ENCODE measurements around the gene RPS6KL1.

RPS6KL1 gene

DNA sequence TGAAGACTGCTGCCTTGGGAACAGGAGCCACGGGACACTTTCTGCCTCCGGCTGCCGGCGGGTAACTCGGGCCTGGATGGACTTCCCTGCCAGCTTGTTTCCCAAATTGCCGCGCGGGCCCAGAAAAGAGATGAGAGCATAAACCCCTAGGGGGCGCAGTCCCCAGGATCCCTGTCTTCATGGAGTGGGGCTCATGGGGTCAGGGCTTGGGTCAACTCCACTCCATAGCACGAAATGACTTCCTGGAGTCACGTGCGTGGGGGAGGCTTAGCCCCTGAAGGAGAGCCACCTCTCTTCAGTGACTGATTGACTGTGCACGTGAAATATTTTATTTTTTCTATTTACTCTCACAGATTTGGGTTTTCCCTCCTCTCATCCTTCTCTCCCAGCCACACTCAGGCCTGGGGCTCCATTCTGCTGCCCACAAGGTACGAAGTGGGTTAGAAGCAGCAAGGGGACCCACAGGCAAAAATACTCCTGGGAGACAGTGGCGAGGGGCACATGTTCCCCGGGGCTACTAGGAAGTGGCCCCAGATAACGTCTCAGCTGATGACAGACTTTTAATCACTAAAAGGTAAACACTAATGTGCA lies 22.3 kb upstream of the RPS6KL1 start:
- peak; percentile 50; the same call in 2 of the 3 replicates for ATAC-seq
- no peak for TF ChIP-seq ZNF70 (CRISPR knock-in tag; IDR thresholded peaks at IDR 0.05)
- no peak for TF ChIP-seq SNAI2 (CRISPR knock-in tag; IDR thresholded peaks at IDR 0.05)
- TF ChIP-seq ZFP3 (CRISPR knock-in tag; IDR thresholded peaks at IDR 0.05): no peak

DNA sequence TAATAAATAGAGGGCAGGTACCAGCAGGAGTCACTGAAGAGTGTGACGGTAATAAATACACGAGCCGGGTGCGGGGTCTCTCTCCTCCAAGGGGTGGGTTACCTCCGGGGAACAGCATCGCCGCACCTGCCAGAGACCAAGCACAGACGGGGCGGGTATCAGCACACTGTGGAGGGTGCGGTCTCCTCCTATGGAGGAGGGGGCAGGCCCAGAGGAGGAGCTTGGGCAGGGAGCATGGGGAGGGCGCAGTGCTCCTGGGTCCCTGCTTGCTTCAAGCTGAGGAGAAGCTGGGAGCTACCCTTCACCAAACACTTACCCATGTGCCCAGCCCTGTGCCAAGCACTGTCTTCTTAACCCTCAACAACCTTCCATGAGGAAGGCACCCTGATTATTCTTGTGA lies 19.5 kb upstream of the RPS6KL1 start:
- no peak for ATAC-seq
- TF ChIP-seq ARNTL (CRISPR knock-in tag; IDR thresholded peaks at IDR 0.05; ENCODE audit: borderline replicate concordance, low read depth): no peak
- TF ChIP-seq RARB (CRISPR knock-in tag; IDR thresholded peaks at IDR 0.05): no peak
- no peak for TF ChIP-seq CSDC2 (CRISPR knock-in tag; IDR thresholded peaks at IDR 0.05)
- TF ChIP-seq PPARA (CRISPR knock-in tag; IDR thresholded peaks at IDR 0.05; ENCODE audit: borderline replicate concordance): no peak

DNA sequence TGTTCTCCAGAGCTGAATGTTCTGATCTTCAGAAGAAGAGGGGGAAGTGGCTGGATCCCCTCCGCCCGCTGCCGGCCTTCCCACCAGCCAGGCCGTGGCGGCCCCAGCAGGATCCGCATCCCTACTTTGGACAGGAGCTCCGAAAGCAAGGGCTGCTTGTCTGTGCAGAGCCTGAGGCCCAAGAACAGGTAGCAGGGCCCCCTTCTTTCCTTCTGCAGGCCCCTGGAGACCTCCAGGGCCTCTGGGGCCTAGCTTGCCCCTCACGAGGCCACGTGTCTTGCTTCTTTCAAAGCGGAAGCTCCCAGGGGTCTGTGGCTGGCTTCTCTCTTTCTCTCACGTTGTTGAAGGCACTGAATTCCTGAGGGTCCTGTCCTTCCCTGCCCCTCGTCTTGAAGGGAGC lies 19.1 kb upstream of the RPS6KL1 start:
- ATAC-seq: no peak
- TF ChIP-seq ZNF8 (CRISPR knock-in tag; IDR thresholded peaks at IDR 0.05) (no peak), OSR1 (CRISPR knock-in tag; IDR thresholded peaks at IDR 0.05) (no peak), ZFP30 (CRISPR knock-in tag; IDR thresholded peaks at IDR 0.05) (no peak), BACH2 (CRISPR knock-in tag; IDR thresholded peaks at IDR 0.05; ENCODE audit: borderline replicate concordance) (no peak), ZNF70 (CRISPR knock-in tag; IDR thresholded peaks at IDR 0.05) (no peak), GLIS3 (CRISPR knock-in tag; IDR thresholded peaks at IDR 0.05) (no peak), SNAI2 (CRISPR knock-in tag; IDR thresholded peaks at IDR 0.05) (no peak), ZC3H10 (CRISPR knock-in tag; IDR thresholded peaks at IDR 0.05) (no peak)
- TF ChIP-seq, protein P1, sequence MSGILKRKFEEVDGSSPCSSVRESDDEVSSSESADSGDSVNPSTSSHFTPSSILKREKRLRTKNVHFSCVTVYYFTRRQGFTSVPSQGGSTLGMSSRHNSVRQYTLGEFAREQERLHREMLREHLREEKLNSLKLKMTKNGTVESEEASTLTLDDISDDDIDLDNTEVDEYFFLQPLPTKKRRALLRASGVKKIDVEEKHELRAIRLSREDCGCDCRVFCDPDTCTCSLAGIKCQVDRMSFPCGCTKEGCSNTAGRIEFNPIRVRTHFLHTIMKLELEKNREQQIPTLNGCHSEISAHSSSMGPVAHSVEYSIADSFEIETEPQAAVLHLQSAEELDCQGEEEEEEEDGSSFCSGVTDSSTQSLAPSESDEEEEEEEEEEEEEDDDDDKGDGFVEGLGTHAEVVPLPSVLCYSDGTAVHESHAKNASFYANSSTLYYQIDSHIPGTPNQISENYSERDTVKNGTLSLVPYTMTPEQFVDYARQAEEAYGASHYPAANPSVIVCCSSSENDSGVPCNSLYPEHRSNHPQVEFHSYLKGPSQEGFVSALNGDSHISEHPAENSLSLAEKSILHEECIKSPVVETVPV (CRISPR knock-in tag; IDR thresholded peaks at IDR 0.05): no peak

DNA sequence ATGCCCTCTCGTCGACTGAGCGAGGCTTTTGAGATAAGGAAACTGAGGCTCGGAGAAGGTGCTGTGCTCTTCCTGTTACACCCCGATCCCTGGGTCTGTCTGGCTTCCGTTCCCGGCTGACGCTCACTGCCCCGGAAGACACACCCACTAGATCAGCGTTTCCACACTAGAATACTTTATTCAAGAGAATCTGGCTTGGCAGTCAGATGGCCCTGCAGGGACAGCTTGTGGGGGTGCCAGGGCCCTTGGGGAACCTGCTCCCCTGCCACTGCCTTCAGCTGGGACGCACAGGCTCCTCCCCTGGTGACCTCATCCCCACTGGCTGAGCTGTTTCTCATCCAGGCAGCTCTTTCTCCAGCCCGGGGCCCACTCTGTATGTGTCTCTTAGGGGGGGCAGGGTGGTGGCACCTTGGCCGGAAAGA lies 18.6 kb upstream of the RPS6KL1 start:
- TF ChIP-seq ESRRG (CRISPR knock-in tag; IDR thresholded peaks at IDR 0.05): no peak
- TF ChIP-seq, protein P2, sequence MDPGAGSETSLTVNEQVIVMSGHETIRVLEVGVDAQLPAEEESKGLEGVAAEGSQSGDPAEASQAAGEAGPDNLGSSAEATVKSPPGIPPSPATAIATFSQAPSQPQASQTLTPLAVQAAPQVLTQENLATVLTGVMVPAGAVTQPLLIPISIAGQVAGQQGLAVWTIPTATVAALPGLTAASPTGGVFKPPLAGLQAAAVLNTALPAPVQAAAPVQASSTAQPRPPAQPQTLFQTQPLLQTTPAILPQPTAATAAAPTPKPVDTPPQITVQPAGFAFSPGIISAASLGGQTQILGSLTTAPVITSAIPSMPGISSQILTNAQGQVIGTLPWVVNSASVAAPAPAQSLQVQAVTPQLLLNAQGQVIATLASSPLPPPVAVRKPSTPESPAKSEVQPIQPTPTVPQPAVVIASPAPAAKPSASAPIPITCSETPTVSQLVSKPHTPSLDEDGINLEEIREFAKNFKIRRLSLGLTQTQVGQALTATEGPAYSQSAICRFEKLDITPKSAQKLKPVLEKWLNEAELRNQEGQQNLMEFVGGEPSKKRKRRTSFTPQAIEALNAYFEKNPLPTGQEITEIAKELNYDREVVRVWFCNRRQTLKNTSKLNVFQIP (CRISPR knock-in tag; IDR thresholded peaks at IDR 0.05; ENCODE audit: borderline replicate concordance, low read depth): no peak
- no peak for TF ChIP-seq ISL1 (CRISPR knock-in tag; IDR thresholded peaks at IDR 0.05)
- no peak for TF ChIP-seq OSR1 (CRISPR knock-in tag; IDR thresholded peaks at IDR 0.05)
- TF ChIP-seq, protein P3, sequence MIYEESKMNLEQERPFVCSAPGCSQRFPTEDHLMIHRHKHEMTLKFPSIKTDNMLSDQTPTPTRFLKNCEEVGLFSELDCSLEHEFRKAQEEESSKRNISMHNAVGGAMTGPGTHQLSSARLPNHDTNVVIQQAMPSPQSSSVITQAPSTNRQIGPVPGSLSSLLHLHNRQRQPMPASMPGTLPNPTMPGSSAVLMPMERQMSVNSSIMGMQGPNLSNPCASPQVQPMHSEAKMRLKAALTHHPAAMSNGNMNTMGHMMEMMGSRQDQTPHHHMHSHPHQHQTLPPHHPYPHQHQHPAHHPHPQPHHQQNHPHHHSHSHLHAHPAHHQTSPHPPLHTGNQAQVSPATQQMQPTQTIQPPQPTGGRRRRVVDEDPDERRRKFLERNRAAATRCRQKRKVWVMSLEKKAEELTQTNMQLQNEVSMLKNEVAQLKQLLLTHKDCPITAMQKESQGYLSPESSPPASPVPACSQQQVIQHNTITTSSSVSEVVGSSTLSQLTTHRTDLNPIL (CRISPR knock-in tag; IDR thresholded peaks at IDR 0.05; ENCODE audit: low read depth): no peak
- TF ChIP-seq ARNTL (CRISPR knock-in tag; IDR thresholded peaks at IDR 0.05; ENCODE audit: borderline replicate concordance, low read depth): no peak
- no peak for TF ChIP-seq ZNF565 (CRISPR knock-in tag; conservative IDR thresholded peaks at IDR 0.05; ENCODE audit: low read depth)
- TF ChIP-seq GLIS3 (CRISPR knock-in tag; IDR thresholded peaks at IDR 0.05): no peak
- no peak for TF ChIP-seq ZFP3 (CRISPR knock-in tag; IDR thresholded peaks at IDR 0.05)
- TF ChIP-seq RARB (CRISPR knock-in tag; IDR thresholded peaks at IDR 0.05): no peak
- TF ChIP-seq TCF4 (CRISPR knock-in tag; IDR thresholded peaks at IDR 0.05; ENCODE audit: borderline replicate concordance): no peak
- TF ChIP-seq, protein P1 (CRISPR knock-in tag; IDR thresholded peaks at IDR 0.05): no peak
- peak; percentile 19; the same call in 1 of the 3 replicates for ATAC-seq

DNA sequence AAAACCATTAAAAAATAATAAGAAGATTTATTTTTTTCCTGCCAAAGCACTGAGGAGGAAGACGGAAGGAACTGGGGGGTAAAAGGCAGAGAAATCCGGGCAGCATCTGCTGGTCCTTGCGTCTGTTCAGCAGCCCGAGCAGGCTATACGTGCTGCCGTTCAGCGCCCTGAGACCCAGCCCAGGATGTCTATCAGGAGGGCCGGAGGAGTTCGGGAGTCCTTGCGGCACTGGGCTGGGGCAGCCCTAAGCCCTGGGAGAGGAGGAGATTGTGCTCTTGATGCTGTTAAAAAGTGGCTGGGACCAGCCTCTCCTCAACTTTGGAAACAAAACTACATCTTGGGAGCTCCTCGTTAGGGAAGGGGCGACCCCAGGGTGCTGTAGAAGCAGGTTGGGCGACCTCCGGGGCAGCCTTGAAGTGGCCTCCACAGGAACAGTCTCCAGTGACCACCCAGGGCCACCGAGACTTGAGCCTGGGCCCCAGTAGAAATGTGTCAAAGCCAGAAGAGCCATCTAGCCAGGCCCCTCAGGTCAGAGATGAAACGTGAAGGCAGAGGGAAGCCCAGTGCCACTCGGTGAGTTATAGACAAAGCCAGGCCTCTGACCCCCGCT lies 18.0 kb upstream of the RPS6KL1 start:
- TF ChIP-seq, protein P2 (CRISPR knock-in tag; IDR thresholded peaks at IDR 0.05; ENCODE audit: borderline replicate concordance, low read depth): no peak
- TF ChIP-seq, protein P4, sequence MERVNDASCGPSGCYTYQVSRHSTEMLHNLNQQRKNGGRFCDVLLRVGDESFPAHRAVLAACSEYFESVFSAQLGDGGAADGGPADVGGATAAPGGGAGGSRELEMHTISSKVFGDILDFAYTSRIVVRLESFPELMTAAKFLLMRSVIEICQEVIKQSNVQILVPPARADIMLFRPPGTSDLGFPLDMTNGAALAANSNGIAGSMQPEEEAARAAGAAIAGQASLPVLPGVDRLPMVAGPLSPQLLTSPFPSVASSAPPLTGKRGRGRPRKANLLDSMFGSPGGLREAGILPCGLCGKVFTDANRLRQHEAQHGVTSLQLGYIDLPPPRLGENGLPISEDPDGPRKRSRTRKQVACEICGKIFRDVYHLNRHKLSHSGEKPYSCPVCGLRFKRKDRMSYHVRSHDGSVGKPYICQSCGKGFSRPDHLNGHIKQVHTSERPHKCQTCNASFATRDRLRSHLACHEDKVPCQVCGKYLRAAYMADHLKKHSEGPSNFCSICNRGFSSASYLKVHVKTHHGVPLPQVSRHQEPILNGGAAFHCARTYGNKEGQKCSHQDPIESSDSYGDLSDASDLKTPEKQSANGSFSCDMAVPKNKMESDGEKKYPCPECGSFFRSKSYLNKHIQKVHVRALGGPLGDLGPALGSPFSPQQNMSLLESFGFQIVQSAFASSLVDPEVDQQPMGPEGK (CRISPR knock-in tag; IDR thresholded peaks at IDR 0.05; ENCODE audit: borderline replicate concordance): no peak
- TF ChIP-seq ARNTL (CRISPR knock-in tag; IDR thresholded peaks at IDR 0.05; ENCODE audit: borderline replicate concordance, low read depth) (no peak), ESRRG (CRISPR knock-in tag; IDR thresholded peaks at IDR 0.05) (no peak), ZC3H10 (CRISPR knock-in tag; IDR thresholded peaks at IDR 0.05) (no peak), OSR1 (CRISPR knock-in tag; IDR thresholded peaks at IDR 0.05) (no peak), PPARA (CRISPR knock-in tag; IDR thresholded peaks at IDR 0.05; ENCODE audit: borderline replicate concordance) (no peak), ZNF565 (CRISPR knock-in tag; conservative IDR thresholded peaks at IDR 0.05; ENCODE audit: low read depth) (no peak), TCF4 (CRISPR knock-in tag; IDR thresholded peaks at IDR 0.05; ENCODE audit: borderline replicate concordance) (no peak), CSDC2 (CRISPR knock-in tag; IDR thresholded peaks at IDR 0.05) (no peak), ISL1 (CRISPR knock-in tag; IDR thresholded peaks at IDR 0.05) (no peak), GLIS3 (CRISPR knock-in tag; IDR thresholded peaks at IDR 0.05) (no peak)
- TF ChIP-seq, protein P1 (CRISPR knock-in tag; IDR thresholded peaks at IDR 0.05): no peak
- ATAC-seq: no peak

All from SK-N-SH treated with all-trans-retinoic acid at 6 μM for 48 hours (cell line).